Ovary (tissue), 3 donors: Measurements from ENCODE around the gene CCNG1.

Experiments
- POLR2A ChIP-seq: fragments of 450-650 bp; IDR thresholded peaks from one replicate; pipeline ENCODE4 v1.6.1; 2017; ENCODE audit warnings: antibody characterized with exemption, mild to moderate bottlenecking, moderate library complexity
- TF ChIP-seq, protein P1 (sequence below), 3 donors: fragments of 450-650 bp in 2 of 3; fragments of 200-600 bp in 1 of 3; IDR thresholded peaks; one replicate each; pipeline versions ENCODE4 v1.5.1 to v1.8.0; 2016 to 2022; ENCODE audit warnings: antibody characterized with exemption in 3 of 3, mild to moderate bottlenecking in 1 of 3
- donor health status: DM: no; HTN: no; CAD: no.

DNA sequence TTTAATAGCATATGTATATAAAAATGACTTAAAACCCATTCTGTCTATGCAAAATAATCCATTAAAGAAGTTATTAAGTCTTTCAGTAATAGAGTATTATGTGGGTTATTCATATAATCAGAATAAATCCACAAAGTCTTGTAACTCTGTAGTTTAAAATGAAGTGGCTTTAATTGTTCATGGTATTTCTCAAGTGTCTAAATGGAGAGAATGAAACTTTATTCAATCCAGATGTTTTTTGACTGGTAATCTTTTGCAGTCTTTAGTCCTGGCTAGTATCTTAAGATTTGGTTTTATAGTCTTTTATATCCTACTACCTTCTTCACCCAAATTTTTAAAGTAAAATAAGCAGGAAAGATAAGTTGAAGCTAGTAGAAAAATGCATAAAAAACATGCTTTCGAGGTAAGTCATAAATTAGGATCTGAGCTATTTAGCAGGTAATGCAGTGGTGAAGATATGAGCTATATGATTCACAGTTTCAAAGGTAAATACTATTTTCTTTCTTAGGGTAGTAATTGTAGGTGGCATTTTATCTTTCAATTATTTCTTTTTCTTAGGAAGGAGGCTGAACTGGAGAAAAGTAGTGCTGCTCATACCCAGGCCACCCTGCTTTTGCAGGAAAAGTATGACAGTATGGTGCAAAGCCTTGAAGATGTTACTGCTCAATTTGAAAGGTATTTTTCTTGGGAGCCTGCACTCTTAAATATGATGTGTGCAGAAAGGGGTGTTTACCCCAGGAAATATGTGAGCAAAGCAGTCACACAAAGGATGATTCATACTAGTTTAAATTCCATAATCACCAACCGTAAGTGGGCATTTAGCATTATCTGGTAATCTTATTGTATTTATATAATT lies 41.0 kb downstream of the CCNG1 start:
- TF ChIP-seq, protein P1, sequence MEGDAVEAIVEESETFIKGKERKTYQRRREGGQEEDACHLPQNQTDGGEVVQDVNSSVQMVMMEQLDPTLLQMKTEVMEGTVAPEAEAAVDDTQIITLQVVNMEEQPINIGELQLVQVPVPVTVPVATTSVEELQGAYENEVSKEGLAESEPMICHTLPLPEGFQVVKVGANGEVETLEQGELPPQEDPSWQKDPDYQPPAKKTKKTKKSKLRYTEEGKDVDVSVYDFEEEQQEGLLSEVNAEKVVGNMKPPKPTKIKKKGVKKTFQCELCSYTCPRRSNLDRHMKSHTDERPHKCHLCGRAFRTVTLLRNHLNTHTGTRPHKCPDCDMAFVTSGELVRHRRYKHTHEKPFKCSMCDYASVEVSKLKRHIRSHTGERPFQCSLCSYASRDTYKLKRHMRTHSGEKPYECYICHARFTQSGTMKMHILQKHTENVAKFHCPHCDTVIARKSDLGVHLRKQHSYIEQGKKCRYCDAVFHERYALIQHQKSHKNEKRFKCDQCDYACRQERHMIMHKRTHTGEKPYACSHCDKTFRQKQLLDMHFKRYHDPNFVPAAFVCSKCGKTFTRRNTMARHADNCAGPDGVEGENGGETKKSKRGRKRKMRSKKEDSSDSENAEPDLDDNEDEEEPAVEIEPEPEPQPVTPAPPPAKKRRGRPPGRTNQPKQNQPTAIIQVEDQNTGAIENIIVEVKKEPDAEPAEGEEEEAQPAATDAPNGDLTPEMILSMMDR (IDR thresholded peaks at IDR 0.05): no peak
- TF ChIP-seq POLR2A: no peak
